Caco-2 (cell line): ENCODE data around the gene VPS36. TPM values are rescaled to one million over a fixed set of nuclear protein-coding genes. Genes with fewer than 3 reads are reported as not detected.
A peak's percentile ranks its signal among the peaks of the same experiment; 100 is the strongest.

Experiments used
- BruUV-seq: library from RNA; stranded (reverse); fragments of 400-500 nt; replicated peaks from 2 replicates; lab custom pipeline; 2021; lab: Mats Ljungman, UMichigan
- CTCF ChIA-PET: fragments of 300-600 bp; sonication (Branson Sonifier 250); formaldehyde crosslinking; loops from one replicate; lab custom pipeline; 2022; ENCODE audit warnings: antibody characterized with exemption; lab: Charles Lee
- POLR2A ChIA-PET: fragments of 300-600 bp; sonication (Branson Sonifier 250); formaldehyde crosslinking; loops from one replicate; lab custom pipeline; 2022; ENCODE audit warnings: antibody characterized with exemption; lab: Charles Lee
- DNase-seq, 2 experiments: peaks; one replicate each; pipeline versions ENCODE4 v3.0.0 to v3.0.0-alpha.2; 2020 to 2022
- H3K27me3 ChIP-seq: replicated peaks from 2 replicates; pipeline ENCODE4 v1.6.0; 2011; ENCODE audit warnings: low read length; ENCODE audit not compliant: control insufficient read depth, insufficient read depth
- H3K36me3 ChIP-seq: 2 replicates; pipeline ENCODE4 v1.5.1; 2011; ENCODE audit warnings: low read length; ENCODE audit not compliant: control insufficient read depth, insufficient read depth
- H3K4me1 ChIP-seq: fragments of 250-450 bp; sonication (Bioruptor Pico); 2 replicates; pipeline ENCODE4 v1.5.1; 2020; ENCODE audit warnings: mild to moderate bottlenecking
- H3K4me3 ChIP-seq: 2 replicates; pipeline ENCODE4 v1.5.1; 2011; ENCODE audit warnings: low read depth, mild to moderate bottlenecking, control low read depth, low read length
- H3K9me3 ChIP-seq: fragments of 250-450 bp; sonication (Bioruptor Pico); 2 replicates; pipeline ENCODE4 v1.5.1; 2020; ENCODE audit warnings: mild to moderate bottlenecking, moderate library complexity
- H3K27ac Mint-ChIP-seq: one replicate; pipeline ENCODE4 v1.8.0; 2022; ENCODE audit warnings: mixed read lengths; ENCODE audit not compliant: unreplicated experiment
- H3K27me3 Mint-ChIP-seq: one replicate; pipeline ENCODE4 v1.8.0; 2022; ENCODE audit warnings: mixed read lengths; ENCODE audit not compliant: insufficient read depth, unreplicated experiment
- H3K36me3 Mint-ChIP-seq: one replicate; pipeline ENCODE4 v1.8.0; 2022; ENCODE audit warnings: mild to moderate bottlenecking, mixed read lengths; ENCODE audit not compliant: insufficient read depth, unreplicated experiment
- H3K4me1 Mint-ChIP-seq: one replicate; pipeline ENCODE4 v1.8.0; 2022; ENCODE audit warnings: low read depth, mixed read lengths; ENCODE audit not compliant: unreplicated experiment
- H3K4me3 Mint-ChIP-seq: one replicate; pipeline ENCODE4 v1.8.0; 2022; ENCODE audit warnings: mild to moderate bottlenecking, moderate library complexity, mixed read lengths; ENCODE audit not compliant: unreplicated experiment
- H3K9me3 Mint-ChIP-seq: one replicate; pipeline ENCODE4 v1.8.0; 2022; ENCODE audit warnings: mixed read lengths; ENCODE audit not compliant: unreplicated experiment
- intact Hi-C: fragments of 100-400 bp; cut with micrococcal nuclease; formaldehyde crosslinking; loops from one replicate; pipeline ENCODE4 v1.10.0; 2022; ENCODE audit not compliant: unreplicated experiment
- total RNA-seq: library from RNA; stranded (reverse); gene quantifications from 2 replicates; pipeline ENCODE4 v1.2.3, GENCODE V29; 2022
- TF ChIP-seq, protein P1 (sequence below), 2 experiments: fragments of 200-600 bp in 1 of 2; IDR thresholded peaks; 1 replicate in 1 of 2; 2 replicates in 1 of 2; pipeline versions ENCODE4 v1.5.1 to v1.8.0; 2011 to 2022; ENCODE audit warnings: antibody characterized with exemption in 1 of 2, control low read depth in 1 of 2, inconsistent platforms in 1 of 2, low read depth in 1 of 2, low read length in 1 of 2, mild to moderate bottlenecking in 1 of 2, moderate library complexity in 1 of 2; ENCODE audit not compliant: insufficient read depth in 1 of 2, severe bottlenecking in 1 of 2, unreplicated experiment in 1 of 2

The VPS36 gene
- total RNA-seq, 1 experiment from 2014 or later: 48.4 TPM

DNA sequence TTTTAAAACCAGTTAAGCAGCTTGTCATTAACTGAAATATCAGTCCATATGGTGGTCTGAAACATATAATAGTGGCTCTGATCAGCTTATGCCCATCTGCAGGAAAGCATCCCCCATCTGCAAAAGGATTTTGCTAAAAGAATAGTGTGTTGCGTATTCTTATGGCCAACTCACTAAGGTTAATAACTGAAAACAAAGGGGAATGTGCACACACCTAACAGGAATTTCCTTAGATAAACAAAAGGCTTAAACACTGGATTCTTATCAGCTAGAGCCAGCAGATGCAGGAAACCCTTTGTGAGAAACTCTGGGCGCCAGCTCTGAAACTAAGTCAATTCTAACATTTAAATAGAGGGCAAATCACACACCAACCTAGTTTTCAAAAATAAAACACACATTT is 22.1 kb downstream of the VPS36 start:
- ChIA-PET POLR2A (interaction anchor here (0.6 to 1.2 kb wide), 2 partner anchors 17 to 22 kb away, joined by 3 to 12 read pairs; partner anchors contain the start of gene VPS36), CTCF (interaction anchor here (1.7 kb wide), 1 partner anchor 22 kb away, joined by 16 read pairs; the partner anchor contains the start of gene VPS36)
- Mint-ChIP-seq H3K27ac (peak overlapping the region; percentile 42), H3K4me3 (no peak overlapping the region), H3K36me3 (peaks cover 22% of the 10 kb centered on the region), H3K27me3 (no peaks in the 10 kb centered on the region), H3K4me1 (peaks cover 19% of the 10 kb centered on the region), H3K9me3 (no peaks in the 10 kb centered on the region)
- intact Hi-C loops: loop anchor here (1.0 kb wide), 1 partner anchor 22 kb away; the partner anchor contains the start of gene VPS36
- Histone ChIP-seq H3K4me3 (no peak overlapping the region), H3K27me3 (no peaks in the 10 kb centered on the region), H3K4me1 (peaks cover 18% of the 10 kb centered on the region), H3K36me3 (no peaks in the 10 kb centered on the region), H3K9me3 (0 out of 2 replicates have a peak, but pooled peaks cover 4% of the 10 kb centered on the region)
- TF ChIP-seq, protein P1, sequence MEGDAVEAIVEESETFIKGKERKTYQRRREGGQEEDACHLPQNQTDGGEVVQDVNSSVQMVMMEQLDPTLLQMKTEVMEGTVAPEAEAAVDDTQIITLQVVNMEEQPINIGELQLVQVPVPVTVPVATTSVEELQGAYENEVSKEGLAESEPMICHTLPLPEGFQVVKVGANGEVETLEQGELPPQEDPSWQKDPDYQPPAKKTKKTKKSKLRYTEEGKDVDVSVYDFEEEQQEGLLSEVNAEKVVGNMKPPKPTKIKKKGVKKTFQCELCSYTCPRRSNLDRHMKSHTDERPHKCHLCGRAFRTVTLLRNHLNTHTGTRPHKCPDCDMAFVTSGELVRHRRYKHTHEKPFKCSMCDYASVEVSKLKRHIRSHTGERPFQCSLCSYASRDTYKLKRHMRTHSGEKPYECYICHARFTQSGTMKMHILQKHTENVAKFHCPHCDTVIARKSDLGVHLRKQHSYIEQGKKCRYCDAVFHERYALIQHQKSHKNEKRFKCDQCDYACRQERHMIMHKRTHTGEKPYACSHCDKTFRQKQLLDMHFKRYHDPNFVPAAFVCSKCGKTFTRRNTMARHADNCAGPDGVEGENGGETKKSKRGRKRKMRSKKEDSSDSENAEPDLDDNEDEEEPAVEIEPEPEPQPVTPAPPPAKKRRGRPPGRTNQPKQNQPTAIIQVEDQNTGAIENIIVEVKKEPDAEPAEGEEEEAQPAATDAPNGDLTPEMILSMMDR (IDR thresholded peaks at IDR 0.05; ENCODE audit: insufficient read depth in 1 of 2, low read depth in 1 of 2, low read length in 1 of 2, severe bottlenecking in 1 of 2, unreplicated experiment in 1 of 2): no peak
- BruUV-seq: no TSS peak
- peak in 1 of 2 experiments; percentile 55 for DNase-seq

GRCh38 chr13:52421216-52421615 is 29.2 kb downstream of the VPS36 start:
- H3K4me1 Mint-ChIP-seq: no peaks in the 10 kb centered on the region
- ChIA-PET CTCF (no interaction called here), POLR2A (no interaction called here)
- TF ChIP-seq, protein P1 (IDR thresholded peaks at IDR 0.05; ENCODE audit: insufficient read depth in 1 of 2, low read depth in 1 of 2, low read length in 1 of 2, severe bottlenecking in 1 of 2, unreplicated experiment in 1 of 2): no peak
- H3K9me3 Mint-ChIP-seq: no peaks in the 10 kb centered on the region
- peaks cover 38% of the 10 kb centered on the region for H3K36me3 Mint-ChIP-seq
- intact Hi-C loops: no loop called here
- Histone ChIP-seq H3K4me1 (no peaks in the 10 kb centered on the region), H3K4me3 (no peak overlapping the region), H3K9me3 (no peaks in the 10 kb centered on the region), H3K36me3 (no peaks in the 10 kb centered on the region; the same call in 1 of the 2 replicates), H3K27me3 (no peaks in the 10 kb centered on the region)
- H3K4me3 Mint-ChIP-seq: no peak overlapping the region
- H3K27me3 Mint-ChIP-seq: no peaks in the 10 kb centered on the region
- BruUV-seq: no TSS peak
- DNase-seq: no peak
- no peak overlapping the region for H3K27ac Mint-ChIP-seq

DNA sequence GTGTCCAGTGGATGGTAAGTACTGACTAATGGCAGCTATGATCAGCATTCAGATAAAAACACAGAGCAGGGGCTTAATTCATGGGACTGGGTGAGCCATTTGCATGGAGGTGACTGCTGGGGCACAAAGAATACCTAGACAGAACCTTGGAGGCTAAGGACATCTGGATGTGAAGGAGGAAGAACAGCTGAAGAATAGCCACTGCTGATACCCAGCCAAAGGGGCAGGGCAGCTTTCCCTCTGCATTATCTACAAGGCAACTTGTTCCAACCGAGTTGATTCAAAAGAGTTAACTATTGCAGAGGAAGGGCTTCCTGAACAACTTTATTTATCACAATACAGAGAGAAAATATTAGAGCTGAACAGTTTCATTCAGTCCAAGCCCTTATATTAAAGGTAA is 31.4 kb downstream of the VPS36 start:
- no peaks in the 10 kb centered on the region for H3K4me1 Mint-ChIP-seq
- DNase-seq: no peak
- peaks cover 25% of the 10 kb centered on the region for H3K36me3 Mint-ChIP-seq
- Histone ChIP-seq H3K36me3 (peaks cover 3% of the 10 kb centered on the region; the same call in 1 of the 2 replicates), H3K9me3 (no peaks in the 10 kb centered on the region), H3K27me3 (no peaks in the 10 kb centered on the region), H3K4me1 (no peaks in the 10 kb centered on the region), H3K4me3 (no peak overlapping the region)
- TF ChIP-seq, protein P1 (IDR thresholded peaks at IDR 0.05; ENCODE audit: insufficient read depth in 1 of 2, low read depth in 1 of 2, low read length in 1 of 2, severe bottlenecking in 1 of 2, unreplicated experiment in 1 of 2): no peak
- no peaks in the 10 kb centered on the region for H3K9me3 Mint-ChIP-seq
- H3K4me3 Mint-ChIP-seq: no peak overlapping the region
- no peaks in the 10 kb centered on the region for H3K27me3 Mint-ChIP-seq
- ChIA-PET POLR2A (no interaction called here), CTCF (no interaction called here)
- BruUV-seq: no TSS peak
- intact Hi-C loops: no loop called here
- H3K27ac Mint-ChIP-seq: no peak overlapping the region
